KG1 (cell line): ENCODE measurements around the gene GSK3A.
A peak's percentile ranks its signal among the peaks of the same experiment; 100 is the strongest.

Source experiments
- DNase-seq: peaks from one replicate; lab custom pipeline; 2025; lab: John Stamatoyannopoulos, UW

Gene GSK3A

DNA sequence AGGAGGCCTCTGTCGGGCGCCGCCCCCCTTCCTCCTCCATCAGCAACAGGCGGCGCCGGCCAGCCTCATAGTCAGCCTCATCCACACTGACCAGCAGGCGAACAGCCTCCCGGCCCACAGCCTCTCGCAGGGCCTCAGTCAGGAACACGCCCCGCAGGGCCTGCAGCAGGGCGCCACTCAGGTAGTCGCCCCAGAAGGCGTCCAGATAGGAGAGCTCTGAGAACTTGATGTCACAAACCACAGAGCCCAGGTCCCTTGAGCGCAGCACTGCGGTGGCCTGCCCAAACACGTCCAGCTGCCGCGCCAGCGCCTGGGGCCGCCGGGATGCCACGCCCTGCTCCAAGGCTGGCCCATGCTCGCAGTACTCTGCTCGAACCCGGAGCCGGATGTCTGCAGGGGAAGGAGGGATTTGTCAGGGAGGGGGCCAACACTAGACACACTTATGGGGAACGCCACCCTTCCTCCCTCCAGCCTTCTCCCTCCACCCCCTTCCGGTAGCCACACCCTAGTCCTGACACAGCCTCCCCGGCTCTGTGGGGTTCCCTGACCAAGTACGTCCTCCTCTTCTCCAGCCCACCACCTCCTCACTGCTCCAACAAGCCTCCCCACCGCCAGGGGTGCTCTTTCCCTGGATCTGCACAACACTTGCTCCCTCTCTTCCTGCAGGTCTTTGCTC lies 42.8 kb downstream of the GSK3A start:
- DNase-seq = peak; percentile 68

DNA sequence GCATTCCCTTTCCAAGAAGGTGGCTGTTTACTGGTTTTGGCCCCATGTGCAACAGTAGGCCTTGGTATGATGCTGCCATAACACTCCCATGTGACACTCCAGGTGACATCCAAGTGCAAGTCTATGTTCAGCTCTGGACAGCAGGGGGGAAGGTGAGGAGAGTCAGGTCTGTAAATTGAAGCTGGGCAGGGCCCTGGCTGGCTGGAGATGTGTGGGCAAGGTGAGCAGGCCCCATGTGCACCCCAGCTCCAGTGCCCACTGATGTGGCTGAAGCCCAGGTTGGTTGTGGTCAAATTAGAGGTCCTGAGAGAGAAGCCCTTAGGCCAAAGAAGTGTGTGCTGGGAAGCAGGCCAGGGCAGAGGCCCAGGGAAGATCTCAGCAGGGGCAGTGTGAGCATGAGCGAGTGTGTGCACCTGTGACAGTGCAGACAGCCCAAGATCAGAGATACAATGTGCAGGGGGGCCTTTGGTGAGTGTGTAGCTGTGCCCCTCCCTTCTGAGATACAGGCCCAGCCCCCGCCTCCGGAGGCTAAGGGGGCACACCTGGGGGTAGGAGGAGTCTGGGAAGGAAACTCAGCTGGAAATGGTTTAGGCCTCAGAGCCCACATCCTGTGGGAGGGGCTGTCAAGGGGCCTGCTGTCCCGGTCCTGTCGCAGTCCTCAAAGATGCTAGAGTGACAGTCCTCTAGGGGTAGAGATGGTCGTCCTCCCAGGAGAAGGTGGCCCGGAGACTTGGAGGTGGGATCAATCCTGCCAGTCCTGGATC lies 43.5 kb downstream of the GSK3A start:
- DNase-seq = peak; percentile 71

DNA sequence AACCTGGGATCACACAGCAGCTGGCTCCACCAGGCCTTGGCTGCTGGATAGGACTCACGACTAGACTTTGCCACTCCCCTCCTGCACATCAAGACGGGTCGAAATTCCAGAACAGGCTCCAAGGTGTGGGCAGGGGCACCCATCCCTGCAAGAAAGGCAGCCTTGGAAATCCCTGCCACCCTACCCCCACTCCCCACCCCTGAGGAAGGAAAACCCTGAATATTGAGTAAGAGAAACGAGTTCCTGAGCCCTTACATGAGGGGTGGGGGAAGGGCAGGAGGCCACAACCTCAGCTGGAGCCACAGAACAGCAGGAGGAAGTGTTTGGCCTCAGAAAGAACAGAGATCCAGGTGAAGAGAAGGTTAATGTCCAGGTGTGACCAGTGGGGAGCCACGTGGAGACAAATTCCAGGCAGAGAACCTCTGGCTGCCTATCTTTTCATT lies 45.0 kb downstream of the GSK3A start:
- DNase-seq = no peak

DNA sequence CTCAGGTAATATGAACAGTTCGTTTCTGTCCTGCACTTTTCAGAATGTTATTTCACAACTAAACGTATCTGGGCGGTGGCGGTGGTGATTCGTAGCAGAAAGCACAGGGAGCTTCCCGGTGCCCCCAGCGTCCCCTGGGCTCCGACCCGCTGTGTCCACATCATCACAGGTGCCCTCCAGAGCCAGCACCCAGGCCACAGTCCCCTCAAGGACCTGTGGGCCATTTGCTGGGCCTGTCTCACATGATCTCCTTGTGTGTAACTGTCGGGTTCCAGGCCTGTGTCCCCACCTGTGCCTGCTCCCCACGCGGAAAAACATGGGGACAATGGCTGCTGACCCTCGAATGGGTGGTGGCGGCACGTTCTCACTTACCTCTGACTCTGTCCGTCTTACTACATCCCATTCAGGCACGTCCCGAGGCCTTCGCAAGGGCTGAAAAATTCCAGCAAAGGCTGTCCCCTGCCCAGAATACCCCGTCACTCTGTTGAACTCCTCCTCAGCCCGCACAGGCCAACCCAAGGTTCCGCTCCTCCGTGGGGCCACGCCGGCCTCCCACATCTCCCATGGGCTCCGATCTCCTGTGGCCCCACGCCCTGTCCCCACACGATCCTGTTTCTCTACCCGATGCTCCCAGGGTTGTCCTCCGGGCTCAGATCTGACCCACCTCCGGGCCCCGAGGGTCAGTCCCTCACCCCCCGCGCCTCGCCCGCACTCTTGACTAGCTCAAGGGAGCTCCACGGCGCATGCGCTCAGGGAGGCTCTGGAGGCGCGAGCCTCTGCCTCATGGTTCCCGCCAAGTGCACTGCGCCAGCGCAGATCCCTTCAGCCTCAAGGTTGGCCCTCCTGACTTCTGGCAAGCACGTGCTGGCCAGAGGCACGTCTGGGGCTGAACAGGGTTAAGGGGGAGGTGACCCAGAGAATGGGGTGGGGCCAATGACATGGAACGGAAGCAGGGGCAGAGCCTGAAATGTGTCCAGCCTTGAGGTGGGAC lies 46.1 kb downstream of the GSK3A start:
- no peak for DNase-seq

DNA sequence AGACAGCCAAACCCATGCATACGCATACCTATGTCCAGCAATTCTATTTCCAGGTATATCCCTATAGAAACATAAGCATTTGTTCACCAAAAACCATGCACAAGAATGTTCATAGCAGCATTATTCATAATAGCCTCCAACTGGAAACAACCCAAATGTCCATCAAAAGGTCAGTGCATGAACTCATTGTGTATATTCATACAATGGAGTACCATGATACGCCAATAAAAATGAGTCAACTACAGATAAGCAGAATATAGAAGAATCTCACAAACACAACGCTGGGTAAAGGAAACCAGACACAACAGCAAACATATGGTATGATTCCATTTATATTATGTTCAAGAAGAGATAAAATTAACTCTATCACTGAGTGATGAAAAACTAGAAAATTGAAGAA lies 48.7 kb downstream of the GSK3A start:
- no peak for DNase-seq

DNA sequence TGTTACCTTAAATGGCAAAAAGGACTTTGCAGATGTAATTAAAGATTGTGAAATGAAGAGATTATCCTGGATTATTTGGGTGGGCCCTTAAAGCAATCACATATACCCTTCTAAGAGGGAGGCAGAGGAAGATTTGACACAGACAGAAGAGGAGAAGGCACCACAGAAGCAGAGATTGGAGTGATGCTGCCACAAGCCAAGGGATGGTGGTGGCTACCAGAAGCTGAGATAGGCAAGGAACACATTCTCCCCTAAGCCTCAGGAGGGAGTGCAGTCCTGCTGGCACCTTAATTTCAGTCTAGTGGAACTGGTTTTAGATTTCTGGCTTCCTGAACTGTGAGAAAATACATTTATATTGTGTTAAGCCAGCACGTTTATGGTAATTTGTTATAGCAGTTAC lies 49.1 kb downstream of the GSK3A start:
- DNase-seq = no peak

DNA sequence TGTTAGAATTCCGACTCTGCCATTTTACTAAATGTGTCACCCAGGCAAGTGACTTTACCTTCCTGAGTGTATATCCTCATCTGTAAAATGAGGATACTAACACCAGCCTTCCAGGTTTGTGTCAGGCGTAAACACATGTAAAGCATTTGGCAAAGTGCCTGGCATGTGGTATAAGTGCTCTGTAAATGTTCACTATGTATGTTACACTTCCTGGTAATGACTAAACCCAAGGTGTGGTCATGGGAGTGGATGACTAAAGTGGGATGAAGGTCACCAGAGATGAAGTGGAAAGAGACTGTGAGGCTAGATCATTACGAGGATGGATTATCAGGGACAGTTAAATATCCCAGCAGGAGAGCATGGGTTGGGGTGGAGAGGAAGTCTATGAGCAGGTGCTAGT lies 50.5 kb downstream of the GSK3A start:
- no peak for DNase-seq

DNA sequence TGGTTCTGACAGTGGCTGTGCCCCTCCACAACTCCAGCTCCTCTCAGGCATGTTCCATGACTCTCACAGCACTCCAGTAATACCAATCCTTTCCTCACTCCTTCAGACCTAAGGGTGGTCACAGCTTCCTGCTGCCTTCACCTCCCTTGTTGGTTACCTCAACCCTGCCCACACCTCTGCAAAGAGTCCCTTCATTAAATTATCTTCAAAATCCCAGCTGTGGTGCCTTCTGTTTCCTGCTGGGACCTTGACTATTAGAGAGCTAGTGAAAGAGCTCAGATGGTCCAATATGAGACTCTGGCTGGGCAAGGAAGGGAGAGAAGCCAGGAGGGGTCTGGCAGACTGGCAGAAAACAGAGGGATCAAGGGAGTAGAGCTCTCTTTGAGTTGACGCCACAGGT lies 51.1 kb downstream of the GSK3A start:
- no peak for DNase-seq

DNA sequence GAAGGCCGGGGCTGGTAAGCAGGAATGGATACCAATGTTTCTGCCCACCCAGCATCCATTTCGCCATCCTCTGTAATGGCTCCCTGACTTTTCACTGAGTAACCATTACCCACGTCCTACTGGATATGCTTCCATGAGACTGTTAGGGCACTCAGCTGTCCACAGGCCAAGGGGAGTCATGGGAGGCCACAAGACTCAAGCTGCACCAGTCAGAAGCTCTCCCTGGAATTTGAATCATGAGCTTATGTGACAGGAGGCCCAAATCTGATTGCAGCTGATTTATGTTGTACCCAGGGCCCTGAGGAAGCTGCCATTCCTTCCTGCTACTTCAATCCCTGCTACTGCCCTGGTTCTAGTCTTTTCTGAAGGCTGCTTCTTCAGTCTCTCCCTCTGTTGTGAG lies 53.3 kb downstream of the GSK3A start:
- no peak for DNase-seq

DNA sequence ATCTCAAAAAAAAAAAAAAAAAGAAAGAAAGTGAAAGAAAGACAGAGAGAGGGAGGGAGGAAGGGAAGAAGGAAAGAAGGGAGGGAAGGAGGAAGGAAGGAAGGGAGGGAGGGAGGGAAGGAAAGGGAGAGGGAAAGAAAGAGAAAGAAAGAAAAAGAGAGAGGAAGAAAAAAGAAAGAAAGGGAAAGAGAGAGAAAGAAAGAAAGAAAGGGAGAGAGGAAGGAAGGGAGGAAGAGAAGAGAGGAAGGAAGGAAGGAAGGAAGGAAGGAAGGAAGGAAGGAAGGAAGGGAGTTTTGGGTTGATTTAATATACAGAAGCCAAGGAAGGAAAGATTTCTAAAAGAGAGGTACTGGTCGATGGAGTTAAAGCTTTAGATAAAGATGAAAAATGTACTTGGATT lies 53.7 kb downstream of the GSK3A start:
- no peak for DNase-seq

DNA sequence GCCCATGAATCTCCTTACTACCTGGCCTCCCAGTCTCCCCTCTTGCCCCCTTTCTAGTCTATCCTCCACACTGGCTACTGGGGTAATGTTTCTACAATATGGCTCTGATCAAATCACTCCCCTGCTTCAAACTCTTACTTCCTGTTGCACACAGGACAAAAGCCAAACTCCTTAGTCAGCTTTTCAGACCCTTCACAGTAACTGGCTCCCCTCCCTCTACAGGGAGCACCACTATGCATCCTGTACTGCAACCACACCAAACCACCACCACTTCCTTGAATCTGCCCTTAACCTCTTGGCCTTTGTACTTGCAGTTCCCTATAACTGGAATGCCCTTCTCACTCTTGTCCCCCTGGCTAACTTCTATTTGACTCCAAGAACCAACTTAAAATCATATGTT lies 57.1 kb downstream of the GSK3A start:
- peak; percentile 9 for DNase-seq

DNA sequence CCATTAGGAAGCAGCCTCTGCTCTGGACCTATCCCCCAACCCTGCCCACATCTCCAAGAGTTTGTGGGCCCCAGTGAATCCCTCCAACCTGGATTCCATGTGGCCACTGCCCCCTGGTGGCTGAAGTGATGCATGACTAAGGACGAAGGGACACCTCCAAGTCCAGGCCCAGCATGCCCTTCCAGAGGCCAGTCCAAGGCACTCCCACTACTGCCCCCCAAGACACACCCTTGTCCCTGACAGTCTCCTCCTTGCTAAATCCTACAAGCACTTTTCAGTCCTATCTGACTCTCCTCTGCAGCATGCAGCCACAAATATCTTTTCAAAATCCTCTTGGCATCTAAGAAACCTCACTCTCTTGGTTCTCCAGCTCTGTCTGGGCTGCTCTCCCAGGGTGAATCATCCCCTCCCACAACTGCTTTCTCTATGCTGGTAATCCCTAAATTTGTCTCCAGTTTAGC lies 58.0 kb downstream of the GSK3A start:
- DNase-seq = no peak
